Dermis blood vessel endothelial cell (primary cell): ENCODE results near the gene TXNDC2. TPM values are rescaled to one million over a fixed set of nuclear protein-coding genes. Genes with fewer than 3 reads are reported as not detected.
A peak's percentile ranks its signal among the peaks of the same experiment; 100 is the strongest.
"Not testable (repeated sequence)": the region's sequence is repeated elsewhere in the genome, so short reads cannot be mapped to it uniquely, and the experiment has no call there.

Experiments
- DNase-seq: peaks from one replicate; pipeline ENCODE4 v3.0.0; 2010
- total RNA-seq: library from RNA; depleted of rRNA; stranded (reverse); fragments of >200 nt; gene quantifications from 2 replicates; pipeline ENCODE4 v1.2.3, GENCODE V29; 2014

TXNDC2 gene
- total RNA-seq, result 0.05 TPM in 1 of 2 replicates, not detected in the other

DNA sequence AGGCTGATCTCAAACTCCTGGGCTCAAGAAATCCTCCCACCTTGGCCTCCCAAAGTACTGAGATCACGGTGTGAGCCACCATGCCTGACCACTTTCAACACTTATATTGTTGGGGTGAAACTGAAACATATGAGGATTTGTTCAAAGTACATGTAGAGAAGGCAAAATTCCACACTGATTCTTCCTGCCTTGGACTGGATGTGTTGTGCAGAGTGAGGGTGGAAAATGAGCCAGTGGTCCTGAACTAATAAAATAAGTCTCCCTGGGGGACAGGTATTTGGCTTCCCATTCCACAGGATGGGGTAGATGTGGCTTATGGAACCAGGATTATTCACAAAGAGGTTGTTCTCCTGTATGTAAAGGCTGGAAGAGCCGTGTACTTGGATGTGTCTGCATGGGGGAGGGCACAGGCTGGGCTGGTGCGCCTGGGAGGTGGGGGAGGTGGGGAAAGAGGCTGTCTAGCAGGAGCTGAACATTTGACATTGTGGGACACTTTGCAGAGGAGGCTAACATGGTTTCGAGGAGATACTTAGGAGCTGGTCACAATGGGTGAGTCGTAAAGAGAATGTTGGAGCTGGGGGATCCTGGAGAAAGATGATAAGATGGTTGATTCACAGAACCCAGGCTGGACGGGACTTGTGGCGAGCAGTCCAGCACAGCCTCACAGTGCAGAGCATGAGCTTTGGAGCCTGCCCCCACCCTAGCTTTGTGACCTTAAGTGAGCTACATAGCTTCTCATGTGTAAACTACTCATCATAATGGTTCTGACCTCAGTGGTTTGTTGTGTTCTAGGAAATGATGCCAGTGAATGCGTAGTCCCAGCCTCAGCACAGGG lies at the start of gene TXNDC2:
Gene TXNDC2, plus strand, starts transcription at position 804 of the 835 bp plus-strand sequence. CDS start 708 bp downstream, outside the sequence.
- DNase-seq, result no peak

DNA sequence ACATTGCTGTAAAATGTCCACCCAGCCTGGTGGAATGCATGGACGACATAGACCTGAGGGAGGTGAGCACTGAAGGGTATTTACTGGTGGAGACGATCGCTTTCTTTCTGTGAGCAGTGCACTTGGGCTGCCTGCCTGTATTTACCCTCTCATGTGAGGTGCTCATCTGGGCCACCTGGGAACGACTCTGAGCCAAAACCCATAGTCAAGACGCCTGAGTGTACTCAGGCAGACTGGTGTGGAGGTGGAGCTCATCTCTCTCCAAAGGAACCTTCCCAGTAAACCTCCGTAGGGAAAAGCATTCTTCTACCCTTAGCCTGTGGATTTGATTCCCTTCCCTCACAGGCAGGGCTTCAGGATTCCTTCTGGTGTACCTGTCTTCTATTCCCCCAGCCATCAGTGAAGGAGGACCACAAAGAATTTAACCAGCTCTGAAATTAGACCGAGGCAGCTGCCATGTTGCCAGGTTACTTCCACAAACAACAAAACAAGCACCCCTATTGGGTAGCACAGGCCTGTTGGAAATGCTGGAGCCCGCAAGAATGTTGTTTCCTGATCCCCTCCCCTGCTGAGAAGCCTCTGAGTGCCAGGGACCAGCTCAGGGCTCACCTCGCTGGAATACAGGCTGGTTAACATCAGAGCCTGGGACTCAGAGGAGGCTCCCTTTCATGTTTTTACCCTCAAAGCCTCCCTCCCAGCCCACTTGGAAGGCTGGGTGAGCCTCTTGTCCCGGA lies 47.5 kb upstream of the TXNDC2 start:
- DNase-seq, result peak; percentile 15

DNA sequence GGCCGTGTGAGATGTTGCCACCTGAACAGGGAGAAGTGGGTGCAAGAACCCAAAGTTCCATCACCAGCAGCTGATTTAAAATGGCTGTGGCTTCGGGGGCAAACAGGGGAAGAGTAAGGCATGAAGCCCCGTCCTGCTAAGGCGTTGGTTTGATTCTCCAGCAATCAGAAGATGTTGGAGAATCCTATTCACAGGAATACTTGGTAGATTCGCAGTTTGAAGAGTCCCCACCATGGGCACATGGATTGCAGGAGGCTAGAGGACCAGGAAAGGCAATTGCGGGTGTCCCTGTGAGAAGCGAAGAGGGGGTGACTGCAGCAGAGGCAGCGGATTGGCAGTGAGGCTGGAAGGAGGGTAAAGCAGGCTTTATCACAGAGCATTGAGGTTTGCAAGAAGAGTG lies 46.6 kb upstream of the TXNDC2 start:
- DNase-seq, result no peak

DNA sequence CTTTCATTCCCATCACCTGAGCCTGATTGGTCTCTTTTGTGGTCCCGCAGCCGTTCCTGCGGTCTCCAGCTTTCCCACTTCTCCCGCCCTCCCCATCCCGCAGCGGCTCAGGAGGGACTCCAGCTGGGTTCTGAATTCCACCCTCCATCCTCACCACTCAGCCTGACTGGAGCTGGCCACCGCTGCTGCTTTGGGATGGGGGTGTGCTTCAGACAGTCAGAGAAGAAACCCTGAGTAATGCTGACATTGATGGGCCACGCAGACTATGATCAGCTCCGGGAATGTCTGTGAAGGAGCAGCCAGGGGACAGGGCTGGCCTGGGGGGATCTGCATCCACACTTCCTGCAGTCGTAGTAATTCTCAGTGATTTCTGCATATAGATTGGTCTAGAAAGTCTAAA lies 45.9 kb upstream of the TXNDC2 start:
- DNase-seq, result no peak

DNA sequence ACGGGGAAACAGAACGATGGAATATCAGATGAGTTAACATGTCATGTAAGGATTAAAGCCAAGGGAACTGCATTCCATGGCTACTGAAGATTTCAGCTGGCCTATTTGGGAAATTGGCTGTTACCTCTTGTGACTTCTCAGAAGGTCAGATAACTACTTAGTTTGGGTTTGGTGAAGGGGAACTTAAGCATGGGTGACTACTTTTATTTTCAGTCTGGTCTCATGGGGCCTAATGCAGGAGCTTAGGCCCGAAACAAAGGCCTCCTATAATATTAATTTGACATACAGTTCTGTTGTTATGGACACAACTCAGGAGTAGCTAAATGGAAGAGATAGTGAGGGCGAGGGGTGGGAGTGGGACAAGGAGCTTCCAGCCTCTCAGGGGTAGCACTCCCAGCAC lies 44.0 kb upstream of the TXNDC2 start:
- DNase-seq, result no peak

DNA sequence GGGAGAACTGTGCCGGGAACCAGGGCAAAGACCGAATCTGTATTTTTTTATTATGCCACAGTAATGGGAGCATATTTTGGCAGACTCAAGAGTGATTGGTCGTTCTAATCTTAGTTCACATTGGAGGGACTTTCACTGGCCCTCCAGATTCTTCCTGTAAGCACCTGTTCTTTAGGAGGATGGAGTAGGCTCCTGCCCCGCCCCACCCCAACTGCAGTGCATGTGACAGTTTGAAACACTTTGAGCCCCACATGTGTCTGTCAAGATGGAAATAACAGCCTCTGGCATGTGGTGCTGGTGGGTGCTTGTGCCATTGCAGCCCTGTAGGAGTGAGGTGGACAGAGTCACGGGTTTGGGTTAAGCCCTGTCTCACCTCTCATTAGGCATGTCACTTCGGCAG lies 43.3 kb upstream of the TXNDC2 start:
- no peak for DNase-seq

DNA sequence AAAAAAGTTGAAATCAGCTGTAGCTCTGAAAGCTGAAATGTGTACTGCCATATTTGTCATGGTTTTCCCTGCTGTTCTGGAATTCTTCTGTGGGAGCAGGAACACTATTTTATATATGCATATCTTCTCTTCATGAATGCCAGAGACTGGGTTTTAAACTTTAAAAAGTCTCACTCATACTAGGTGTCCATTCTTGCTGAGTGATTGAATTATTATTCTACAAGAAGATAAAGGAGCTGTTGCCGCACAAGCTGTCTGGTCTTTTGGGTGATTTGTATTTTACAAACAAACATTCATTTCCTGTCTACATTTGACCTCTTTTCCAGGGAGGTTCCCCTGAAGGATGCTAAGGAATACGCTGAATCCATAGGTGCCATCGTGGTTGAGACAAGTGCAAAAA lies 40.5 kb upstream of the TXNDC2 start:
- no peak for DNase-seq

DNA sequence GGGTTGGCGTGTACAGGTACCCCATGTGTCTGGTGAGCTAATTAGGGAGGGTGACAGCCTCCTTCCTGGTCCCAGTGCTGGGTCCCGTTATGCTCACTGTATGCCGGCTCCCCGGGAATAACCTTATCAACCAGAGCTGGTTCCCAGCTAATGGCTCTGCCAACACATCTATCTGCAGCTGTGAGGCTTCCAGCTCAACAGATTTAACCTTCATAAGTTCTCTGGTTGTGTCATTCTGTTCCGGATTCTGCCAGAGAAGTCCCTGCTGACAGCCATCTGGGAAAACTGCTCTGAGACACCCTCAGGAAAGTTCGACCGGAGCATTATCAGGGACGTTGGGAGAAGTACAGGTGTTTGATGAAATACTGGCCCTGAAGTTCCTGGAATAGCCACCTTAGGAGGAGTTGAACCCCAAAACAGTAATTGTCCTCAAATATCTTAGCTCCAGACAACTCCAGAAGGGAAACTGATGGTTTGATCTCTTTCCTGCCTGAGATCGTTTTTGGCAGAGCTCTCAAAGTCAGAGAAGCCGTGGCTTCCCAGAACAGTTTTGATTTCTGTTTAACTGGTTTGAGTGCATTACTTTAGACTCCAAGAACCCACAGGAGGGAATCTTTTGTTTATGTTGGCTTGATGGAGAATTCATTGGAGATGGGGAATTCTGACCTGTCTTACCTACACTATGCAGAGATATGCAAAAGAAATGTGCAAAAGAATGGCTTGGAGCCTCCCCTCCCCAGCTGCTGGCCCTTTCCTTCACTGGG lies 39.4 kb upstream of the TXNDC2 start:
- DNase-seq, result peak; percentile 58

DNA sequence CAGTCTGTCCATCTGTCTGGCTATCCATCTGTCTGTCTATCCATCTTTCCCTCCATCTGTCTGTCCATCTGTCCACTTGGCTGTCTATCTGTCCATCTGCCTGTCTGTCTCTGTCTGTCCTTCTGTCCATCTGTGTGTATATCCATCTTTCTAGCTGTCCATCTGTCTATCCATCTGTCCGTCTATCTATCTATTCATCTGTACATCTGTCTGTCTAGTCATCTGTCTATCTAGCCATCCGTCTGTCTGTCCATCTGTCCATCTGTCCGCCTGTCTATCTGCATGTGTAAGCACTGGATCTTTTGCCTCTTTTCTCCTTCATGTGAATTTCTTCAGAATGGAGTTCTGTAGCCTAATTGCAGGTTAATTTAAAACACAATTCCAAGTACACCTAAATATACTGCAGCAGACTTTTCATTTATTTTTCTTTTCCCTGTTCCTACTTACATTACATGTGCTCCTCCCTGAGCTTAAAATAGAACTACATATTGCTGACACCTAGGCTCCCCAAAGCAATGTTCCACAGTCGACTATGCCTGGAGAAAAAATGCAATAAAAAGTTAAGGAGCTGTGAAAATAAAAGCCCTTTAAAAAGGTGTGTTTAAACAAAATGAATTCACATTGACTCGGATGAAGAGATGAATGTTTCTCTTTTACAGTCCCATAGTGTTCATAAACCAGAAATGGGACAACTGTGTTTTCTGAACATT lies 37.4 kb upstream of the TXNDC2 start:
- no peak for DNase-seq

DNA sequence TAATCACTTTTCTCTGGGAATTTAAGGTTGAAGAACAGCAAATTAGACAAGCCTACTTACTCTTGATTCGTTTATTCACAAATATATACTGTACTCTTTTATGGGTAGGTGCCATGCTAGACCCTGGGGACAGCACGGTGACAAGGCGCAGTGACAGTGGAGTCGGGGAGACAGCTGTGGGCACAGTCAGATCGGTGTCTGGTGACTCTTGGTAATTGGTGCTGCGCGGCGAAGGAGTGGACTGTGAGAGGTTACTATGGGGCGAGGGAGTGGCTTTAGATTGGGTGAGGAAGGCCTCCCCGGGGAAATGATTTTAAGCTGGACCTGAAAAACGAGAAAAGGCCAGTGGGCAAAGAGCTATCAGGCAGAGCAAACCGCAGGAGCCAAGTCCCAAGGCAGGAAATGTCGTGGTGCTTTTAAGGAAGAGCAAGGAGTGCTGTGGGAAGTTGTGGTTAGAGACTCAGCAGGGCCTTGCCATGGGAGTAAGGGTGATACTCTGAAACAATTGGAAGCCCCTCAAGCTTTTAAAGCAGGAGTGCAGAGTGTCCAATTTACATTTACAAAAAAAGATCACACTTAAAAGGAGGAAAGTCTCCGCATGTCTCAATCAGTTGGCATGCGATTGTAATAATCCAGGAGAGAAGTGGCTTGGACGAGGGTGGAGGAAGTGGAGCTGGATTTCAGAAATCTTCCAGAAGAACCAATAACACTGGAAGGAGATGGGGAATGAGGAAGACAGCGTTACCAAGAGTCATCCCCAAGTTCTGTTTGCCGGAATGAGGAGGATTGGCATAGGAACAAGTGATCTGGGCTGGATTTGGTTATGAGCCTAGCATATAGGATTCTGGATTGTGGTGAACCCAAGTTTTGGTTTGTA lies 36.1 kb upstream of the TXNDC2 start:
- peak; percentile 28 for DNase-seq

DNA sequence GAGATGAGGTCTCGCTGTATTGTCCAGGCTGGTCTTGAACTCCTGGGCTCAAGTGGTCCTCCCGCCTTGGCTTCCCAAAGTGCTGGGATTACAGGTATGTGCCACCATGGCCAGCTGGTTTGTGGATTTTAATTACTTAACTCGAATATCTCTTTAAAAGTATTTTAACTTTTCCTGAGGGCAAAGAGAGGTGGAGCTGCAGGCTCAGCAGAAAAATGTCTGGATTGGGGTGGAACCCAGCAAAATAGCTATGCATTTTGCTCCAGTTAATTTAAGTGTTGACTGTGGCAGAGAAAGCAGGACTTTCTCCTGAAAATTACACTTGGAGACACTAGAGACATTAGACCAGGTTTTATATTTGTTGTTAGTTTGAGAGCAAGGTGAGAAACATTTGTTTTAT lies 35.5 kb upstream of the TXNDC2 start:
- DNase-seq, result no peak

DNA sequence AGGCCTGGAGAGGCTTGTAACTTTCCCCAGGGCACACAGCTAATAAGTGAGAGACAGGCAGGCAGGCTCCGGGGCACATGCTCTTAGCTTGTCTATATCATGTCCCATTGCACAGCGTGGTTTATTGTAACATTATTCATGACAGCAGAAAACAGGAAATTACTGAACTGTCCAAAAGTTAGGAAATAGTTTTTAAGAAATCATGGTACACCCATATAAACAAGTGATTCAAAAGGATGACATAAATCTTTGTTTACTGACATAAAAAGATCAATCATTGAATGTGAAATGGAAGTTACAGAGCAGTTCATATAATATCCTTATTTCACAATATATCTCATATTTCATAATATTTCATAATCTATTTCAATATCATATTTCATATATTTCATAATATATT lies 34.3 kb upstream of the TXNDC2 start:
- DNase-seq, result no peak

DNA sequence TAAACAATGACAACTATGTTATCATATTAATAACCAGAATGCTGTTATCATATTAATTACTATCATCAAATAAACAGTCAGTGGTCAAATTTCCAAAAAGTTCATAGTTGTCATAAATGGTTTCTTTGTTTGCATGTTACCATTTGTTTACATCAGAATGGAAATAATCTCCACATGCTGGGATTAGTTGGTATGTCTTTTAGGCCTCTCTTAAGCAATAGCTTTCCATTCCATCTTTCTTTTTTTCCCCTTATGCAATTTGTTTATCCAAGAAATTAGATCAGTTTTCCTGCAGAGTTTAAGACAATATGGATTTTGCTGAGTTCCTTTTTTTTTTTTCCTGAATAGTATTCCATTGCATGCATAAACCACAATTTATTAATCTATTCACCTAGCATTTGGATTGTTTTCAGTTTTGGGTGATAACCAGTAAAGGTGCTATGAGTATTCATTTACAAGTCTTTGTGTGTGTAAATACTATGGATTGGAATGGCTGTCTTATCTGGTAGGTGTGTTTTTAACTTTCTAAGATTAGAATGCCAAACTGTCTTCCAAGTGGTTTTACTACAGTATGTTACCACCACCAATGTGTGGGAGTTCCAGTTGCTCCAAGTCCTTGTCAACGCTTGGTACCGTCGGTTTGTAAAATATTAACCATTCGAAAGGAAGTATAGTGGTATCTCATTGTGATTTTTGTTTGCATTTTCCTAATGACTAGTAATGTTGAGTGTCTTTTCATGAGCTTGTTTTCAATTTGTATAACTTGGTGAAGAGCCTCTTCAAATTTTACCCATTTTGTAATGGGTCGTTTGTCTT lies 33.3 kb upstream of the TXNDC2 start:
- no peak for DNase-seq

DNA sequence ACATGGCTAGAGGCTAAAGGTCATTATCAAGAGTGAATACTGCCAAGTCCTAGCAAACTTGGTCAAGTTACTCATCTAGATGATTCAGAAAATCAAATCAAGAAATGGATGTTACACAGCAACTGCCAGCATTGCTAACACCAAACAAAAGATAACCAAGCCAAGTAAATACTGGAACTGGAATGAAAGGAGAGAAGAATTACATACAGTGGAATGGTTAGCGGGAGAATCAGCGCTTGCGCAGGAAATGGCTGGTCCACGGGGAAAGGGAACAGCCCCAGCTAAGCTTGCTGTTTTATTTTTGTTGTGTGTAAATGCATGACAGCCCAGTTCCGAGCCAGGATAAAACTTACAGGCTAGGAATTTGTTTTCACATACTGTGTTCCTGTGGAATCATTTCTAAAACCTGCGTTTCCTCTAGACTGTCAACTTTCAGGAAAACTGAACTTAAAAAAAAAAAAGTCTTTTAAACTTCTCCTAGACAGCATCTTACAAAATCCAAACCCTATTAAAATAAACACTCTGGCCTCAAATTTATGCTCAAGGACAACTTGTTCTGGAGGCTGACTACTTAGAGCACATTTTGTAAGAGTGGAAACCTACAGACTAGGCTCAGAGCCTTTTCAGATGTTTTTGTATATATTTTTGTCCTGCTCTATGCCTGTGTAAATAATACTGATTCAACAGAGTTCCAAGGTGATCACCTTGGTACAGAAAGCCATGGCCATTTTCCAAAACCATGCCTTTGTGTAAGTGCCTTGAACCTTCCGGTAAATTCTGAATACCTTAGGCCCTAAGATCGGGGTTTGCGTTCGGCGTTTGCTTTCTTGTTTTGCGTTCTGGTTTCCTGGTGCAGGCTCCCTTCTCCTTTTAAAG lies 30.7 kb upstream of the TXNDC2 start:
- no peak for DNase-seq

DNA sequence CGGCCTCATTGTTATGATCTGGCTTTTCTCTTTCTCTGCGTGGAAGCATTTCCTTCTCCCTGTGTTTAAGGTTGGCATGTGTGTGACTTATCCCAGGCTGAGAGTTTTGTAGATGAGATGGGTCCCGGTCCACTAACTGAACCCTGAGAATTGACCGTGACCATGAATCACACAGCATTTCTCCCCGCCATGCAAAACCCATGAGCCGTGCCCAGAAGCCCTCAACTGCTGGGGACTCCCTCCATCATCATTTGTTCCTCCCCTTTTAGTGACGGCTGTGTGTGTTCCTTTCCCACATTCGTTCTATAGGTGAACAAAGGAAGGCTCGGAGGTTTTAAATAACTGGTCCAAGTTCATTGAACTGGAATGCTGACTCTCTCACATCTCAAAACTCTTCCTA lies 30.1 kb upstream of the TXNDC2 start:
- no peak for DNase-seq

DNA sequence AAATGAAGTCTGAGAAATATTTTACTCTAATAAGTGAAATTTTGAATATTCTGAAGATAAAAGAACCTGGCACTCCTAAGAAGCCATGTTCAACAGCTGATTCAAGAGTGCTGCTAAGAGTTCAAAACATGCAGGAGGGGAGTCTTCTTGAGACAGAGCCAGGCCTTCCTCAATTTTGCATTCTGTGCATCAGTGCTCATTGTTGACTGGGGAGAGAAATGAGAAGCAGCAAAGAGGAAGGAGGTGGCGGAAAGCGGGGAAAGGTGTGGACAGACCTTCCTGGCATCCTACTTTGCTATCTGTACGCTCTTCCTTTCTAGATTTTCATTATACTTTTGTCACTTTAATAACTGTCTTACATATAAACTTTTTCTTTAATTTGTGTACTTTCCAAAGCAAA lies 29.7 kb upstream of the TXNDC2 start:
- DNase-seq, result no peak

DNA sequence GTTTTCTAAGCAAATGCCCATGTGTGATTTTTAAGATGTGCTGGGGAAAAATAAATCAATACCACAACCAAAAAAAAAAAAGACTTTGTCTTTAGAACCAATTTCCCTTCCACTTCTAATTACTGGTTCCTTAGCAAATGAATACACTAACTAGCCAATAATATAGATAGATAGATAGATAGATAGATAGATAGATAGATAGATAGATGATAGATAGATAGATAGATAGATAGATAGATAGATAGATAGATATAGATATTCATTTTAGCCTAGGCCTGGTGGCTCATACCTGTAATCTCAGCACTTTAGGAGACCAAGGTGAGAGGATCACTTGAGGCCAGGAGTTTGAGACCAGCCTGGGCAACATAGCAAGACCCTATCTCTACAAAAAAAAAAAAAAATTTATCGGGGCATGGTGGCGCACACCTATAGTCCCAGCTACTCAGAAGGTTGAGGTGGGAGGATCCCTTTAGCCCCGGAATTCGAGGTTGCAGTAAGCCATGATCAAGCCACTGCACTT lies 28.2 kb upstream of the TXNDC2 start:
- DNase-seq, result not testable (repeated sequence)

DNA sequence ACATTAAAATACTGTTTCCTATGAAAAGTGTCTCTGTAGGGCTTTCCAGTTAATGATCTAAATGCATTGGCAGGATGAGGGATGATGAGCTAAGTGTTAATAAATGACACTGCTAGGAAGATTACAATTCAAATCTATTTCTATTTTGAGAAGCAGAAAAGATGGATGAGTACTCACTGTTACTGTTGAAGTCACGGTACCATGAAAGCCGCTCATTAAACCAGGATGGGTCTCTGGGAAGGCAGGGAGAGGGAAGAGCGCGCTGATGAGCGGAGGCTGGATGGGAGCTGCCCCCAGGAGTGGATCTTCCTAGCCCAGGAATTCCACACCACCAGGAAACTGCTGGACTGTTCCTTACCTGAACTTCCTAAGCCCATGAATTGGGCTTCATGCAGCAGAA lies 27.1 kb upstream of the TXNDC2 start:
- DNase-seq, result no peak

DNA sequence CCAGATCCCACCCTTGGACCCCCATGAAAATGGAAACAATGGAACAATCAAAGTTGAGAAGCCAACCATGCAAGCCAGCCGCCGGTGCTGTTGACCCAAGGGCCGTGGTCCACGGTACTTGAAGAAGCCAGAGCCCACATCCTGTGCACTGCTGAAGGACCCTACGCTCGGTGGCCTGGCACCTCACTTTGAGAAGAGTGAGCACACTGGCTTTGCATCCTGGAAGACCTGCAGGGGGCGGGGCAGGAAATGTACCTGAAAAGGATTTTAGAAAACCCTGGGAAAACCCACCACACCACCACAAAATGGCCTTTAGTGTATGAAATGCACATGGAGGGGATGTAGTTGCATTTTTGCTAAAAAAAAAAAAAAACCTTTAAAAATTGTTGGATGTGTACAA lies 26.5 kb upstream of the TXNDC2 start:
- DNase-seq, result no peak
